Measurements from ENCODE around the gene METTL8. TPM values are rescaled to one million over a fixed set of nuclear protein-coding genes. Genes with fewer than 3 reads are reported as not detected.

The METTL8 gene
- total and polyA plus RNA-seq, 9 donors: 4.5 to 33.0 (median 17.2) TPM

DNA sequence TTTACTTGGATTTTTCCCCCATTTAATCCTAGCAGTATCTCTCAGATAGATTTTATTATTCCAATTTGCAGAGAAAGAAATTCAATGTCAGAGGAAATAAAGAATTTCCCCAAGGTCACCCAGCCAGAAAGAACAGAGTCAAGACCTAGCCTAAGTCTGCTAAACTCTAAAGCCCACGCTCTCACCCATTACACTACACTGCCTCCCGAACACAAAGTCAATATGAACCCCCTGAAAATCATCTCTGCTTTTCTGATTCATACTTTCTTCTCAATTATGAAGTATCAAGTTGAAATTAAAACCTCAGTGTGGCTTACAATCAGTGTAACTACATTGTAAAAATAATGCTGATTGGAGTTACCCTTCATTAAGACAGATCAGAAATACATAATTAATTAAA, 89.6 kb downstream of the METTL8 start:
- no peak for TF ChIP-seq POLR2A (IDR thresholded peaks at IDR 0.05)
- no peak for TF ChIP-seq EP300 (IDR thresholded peaks at IDR 0.05)
- no peak for TF ChIP-seq CTCF (IDR thresholded peaks at IDR 0.05)
- H3K9me3 ChIP-seq: no peaks in the 10 kb centered on the region
- intact Hi-C loops (cut with DNase I): no loop called here
- WGBS, 3 donors: 72 to 91% (median 84%) methylated on average over 2 of the region's 2 CpGs
- H3K27me3 ChIP-seq: no peaks in the 10 kb centered on the region
- H3K4me1 ChIP-seq (ENCODE audit: insufficient read depth): peaks cover 3% of the 10 kb centered on the region
- H3K36me3 ChIP-seq: no peaks in the 10 kb centered on the region
- H3K27ac ChIP-seq: no peak overlapping the region
- no peak for DNase-seq
- no peak overlapping the region for H3K4me3 ChIP-seq

- DNase-seq: no peak
- TF ChIP-seq CTCF (IDR thresholded peaks at IDR 0.05) (no peak), POLR2A (IDR thresholded peaks at IDR 0.05) (no peak)
- H3K4me1 ChIP-seq (ENCODE audit: insufficient read depth): no peaks in the 10 kb centered on the region
- no peaks in the 10 kb centered on the region for H3K36me3 ChIP-seq
- 0 to 10% (median 4%) methylated on average over 1 of the region's 1 CpG for WGBS, 3 donors
- no peaks in the 10 kb centered on the region for H3K9me3 ChIP-seq
- no peak overlapping the region for H3K27ac ChIP-seq
- intact Hi-C loops (cut with DNase I): no loop called here
- no peak overlapping the region for H3K4me3 ChIP-seq
- no peaks in the 10 kb centered on the region for H3K27me3 ChIP-seq
Observed at GRCh38 chr2:171342067-171342413, 91.8 kb downstream of the METTL8 start.

- WGBS, 3 donors: 96 to 97% (median 97%) methylated on average over 7 of the region's 7 CpGs
- no peak for TF ChIP-seq CTCF (IDR thresholded peaks at IDR 0.05)
- TF ChIP-seq EP300 (IDR thresholded peaks at IDR 0.05): no peak
- TF ChIP-seq POLR2A (IDR thresholded peaks at IDR 0.05): no peak
- Histone ChIP-seq H3K27ac (no peak overlapping the region), H3K4me3 (no peak overlapping the region), H3K27me3 (no peaks in the 10 kb centered on the region), H3K9me3 (no peaks in the 10 kb centered on the region), H3K36me3 (no peaks in the 10 kb centered on the region), H3K4me1 (ENCODE audit: insufficient read depth) (no peaks in the 10 kb centered on the region)
- intact Hi-C loops (cut with DNase I): no loop called here
- no peak for DNase-seq
Observed at GRCh38 chr2:171341394-171342066, 92.3 kb downstream of the METTL8 start.

DNA sequence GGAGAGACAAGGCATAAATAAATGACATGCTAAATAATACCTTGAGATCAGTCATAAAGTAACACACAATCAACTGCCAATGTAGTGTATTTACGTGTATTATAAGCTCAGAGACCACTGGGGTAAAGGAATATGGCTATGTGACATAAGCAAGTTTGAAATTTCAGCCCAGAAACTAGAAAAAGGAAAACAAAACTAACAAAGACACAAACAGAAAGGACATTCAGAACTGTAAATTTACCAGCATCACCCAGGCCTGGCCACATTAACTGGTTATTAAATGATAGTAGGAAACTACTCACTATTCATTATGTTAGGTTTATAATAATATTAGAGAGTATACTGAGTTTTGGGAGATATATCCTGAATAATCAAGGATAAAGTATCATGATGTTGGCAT, 98.8 kb downstream of the METTL8 start:
- Histone ChIP-seq H3K36me3 (no peaks in the 10 kb centered on the region), H3K4me1 (ENCODE audit: insufficient read depth) (no peaks in the 10 kb centered on the region), H3K9me3 (no peaks in the 10 kb centered on the region), H3K4me3 (no peak overlapping the region), H3K27ac (no peak overlapping the region), H3K27me3 (no peaks in the 10 kb centered on the region)
- 89 to 97% (median 96%) methylated on average over 1 of the region's 1 CpG for WGBS, 3 donors
- TF ChIP-seq CTCF (IDR thresholded peaks at IDR 0.05): no peak
- TF ChIP-seq EP300 (IDR thresholded peaks at IDR 0.05): no peak
- no peak for TF ChIP-seq POLR2A (IDR thresholded peaks at IDR 0.05)
- intact Hi-C loops (cut with DNase I): no loop called here
- no peak for DNase-seq
